ENCODE data around the gene MEPCE.

DNA sequence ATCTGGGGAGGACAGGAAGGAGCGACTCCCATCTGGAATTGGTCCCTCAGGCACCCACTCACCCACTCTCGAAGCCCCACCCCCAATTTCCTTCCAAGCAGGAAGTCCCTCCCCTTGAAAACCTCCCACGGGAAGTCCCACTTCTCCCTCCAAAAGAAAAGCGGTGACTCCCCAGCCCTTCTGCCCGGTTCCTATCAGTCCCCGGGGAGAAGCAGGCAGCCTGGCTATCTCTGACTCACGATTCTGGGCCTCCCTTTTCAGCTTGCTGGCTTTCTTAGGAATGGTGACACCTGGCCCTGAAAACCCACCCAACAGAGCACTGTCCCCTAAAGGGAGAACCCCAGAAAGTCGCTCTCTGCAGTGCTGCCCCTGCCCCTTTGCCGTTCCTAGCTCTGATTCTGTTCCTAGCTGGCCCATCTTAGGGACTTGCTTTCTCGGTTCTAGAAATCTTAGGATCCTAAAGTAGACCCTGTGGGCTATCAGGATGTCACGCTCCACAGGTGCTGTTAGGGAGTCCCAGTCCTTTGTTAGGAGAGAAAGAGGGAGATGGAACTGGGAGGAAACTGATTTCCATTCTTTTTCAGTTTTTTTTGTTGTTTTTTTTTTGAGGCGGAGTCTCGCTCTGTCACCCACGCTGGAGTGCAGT is 43.3 kb downstream of the MEPCE start:
- TF ChIP-seq CTCF (IDR thresholded peaks at IDR 0.05) (no peak), POLR2A (IDR thresholded peaks at IDR 0.05) (no peak)

Measured in body of pancreas (tissue), 4 donors.